CD4-positive, alpha-beta T cell (primary cell): ENCODE results near the gene GPRC5D. TPM values are rescaled to one million over a fixed set of nuclear protein-coding genes. Genes with fewer than 3 reads are reported as not detected.
A peak's percentile ranks its signal among the peaks of the same experiment; 100 is the strongest.

Experiments used
- ATAC-seq: fragments of 200-7000 bp; cut with Tn5 transposase; one replicate; pipeline ENCODE4 v1.10.0; 2022; ENCODE audit warnings: mild to moderate bottlenecking; ENCODE audit not compliant: poor library complexity
- CTCF ChIA-PET: fragments of 350-600 bp; sonication (Branson Sonifier 250); formaldehyde crosslinking; loops from one replicate; lab custom pipeline; 2021; ENCODE audit warnings: antibody characterized with exemption, inconsistent platforms; lab: Charles Lee
- POLR2A ChIA-PET: fragments of 350-600 bp; sonication (Branson Sonifier 250); formaldehyde crosslinking; loops from one replicate; lab custom pipeline; 2021; ENCODE audit warnings: antibody characterized with exemption, inconsistent platforms; lab: Charles Lee
- DNase-seq, 14 experiments: peaks; one replicate each; pipeline ENCODE4 v3.0.0-alpha.2; 2013 to 2020; ENCODE audit warnings: mixed read lengths in 2 of 14
- H3K27ac ChIP-seq, 2 donors: one replicate each; pipeline versions ENCODE4 v1.5.1 to v1.7.0; 2013; ENCODE audit warnings: low read length in 2 of 2, low read depth in 1 of 2, mild to moderate bottlenecking in 1 of 2
- H3K27me3 ChIP-seq, 2 experiments: 1 replicate in 1 of 2; 2 replicates in 1 of 2; pipeline versions ENCODE4 v1.6.1 to v1.7.0; 2013; ENCODE audit warnings: low read length in 2 of 2, control low read depth in 1 of 2, mild to moderate bottlenecking in 1 of 2, moderate library complexity in 1 of 2; ENCODE audit not compliant: insufficient read depth in 2 of 2, control insufficient read depth in 1 of 2
- H3K36me3 ChIP-seq: one replicate; pipeline ENCODE4 v1.6.1; 2013; ENCODE audit warnings: low read length, control low read depth; ENCODE audit not compliant: insufficient read depth
- H3K4me1 ChIP-seq: one replicate; pipeline ENCODE4 v1.6.1; 2013; ENCODE audit warnings: low read length, control low read depth; ENCODE audit not compliant: insufficient read depth
- H3K4me3 ChIP-seq: one replicate; pipeline ENCODE4 v1.5.1; 2013; ENCODE audit warnings: mild to moderate bottlenecking, low read length, moderate library complexity
- H3K9me3 ChIP-seq, 2 experiments: 1 replicate in 1 of 2; 2 replicates in 1 of 2; pipeline versions ENCODE4 v1.6.1 to v1.7.0; 2013; ENCODE audit warnings: low read length in 2 of 2, mild to moderate bottlenecking in 2 of 2, control low read depth in 1 of 2, moderate library complexity in 1 of 2; ENCODE audit not compliant: control insufficient read depth in 1 of 2, insufficient read depth in 1 of 2
- H3K27ac Mint-ChIP-seq: one replicate; pipeline ENCODE4 v1.8.0; 2020; ENCODE audit warnings: mixed read lengths
- H3K27me3 Mint-ChIP-seq: one replicate; pipeline ENCODE4 v1.8.0; 2021; ENCODE audit warnings: mixed read lengths
- H3K36me3 Mint-ChIP-seq: one replicate; pipeline ENCODE4 v1.8.0; 2021; ENCODE audit warnings: low read depth, mixed read lengths
- H3K4me1 Mint-ChIP-seq: one replicate; pipeline ENCODE4 v1.8.0; 2021; ENCODE audit warnings: low read depth, mixed read lengths
- H3K4me3 Mint-ChIP-seq: one replicate; pipeline ENCODE4 v1.8.0; 2020; ENCODE audit warnings: mild to moderate bottlenecking, mixed read lengths
- H3K9me3 Mint-ChIP-seq: one replicate; pipeline ENCODE4 v1.8.0; 2020; ENCODE audit warnings: mixed read lengths
- CTCF ChIP-seq: fragments of 200-600 bp; IDR thresholded peaks from one replicate; pipeline ENCODE4 v1.8.0; 2022; ENCODE audit warnings: antibody characterized with exemption, mild to moderate bottlenecking
- intact Hi-C, 2 experiments: fragments of 100-400 bp; cut with DNase I in 1 of 2; cut with micrococcal nuclease in 1 of 2; formaldehyde crosslinking; loops; one replicate each; pipeline versions ENCODE4 v1.15.1 to v1.9.0; 2023 to 2025; cut with DNase I, micrococcal nuclease
- total RNA-seq, 174 experiments: library from RNA in 2 of 174; stranded (reverse) in 2 of 174; gene quantifications; one replicate each; pipeline ENCODE4 v1.2.3 and lab custom pipeline; 2021 to 2026

GPRC5D gene
- total RNA-seq, 2 experiments from 2014 or later, result not detected

GRCh38 chr12:12929696-12930095 lies 22.3 kb downstream of the GPRC5D start:
- ATAC-seq (no peak), DNase-seq (no peak)
- Mint-ChIP-seq H3K36me3 (no peaks in the 10 kb centered on the region), H3K27me3 (peaks cover 4% of the 10 kb centered on the region), H3K4me3 (no peak overlapping the region), H3K27ac (no peak overlapping the region), H3K4me1 (no peaks in the 10 kb centered on the region), H3K9me3 (no peaks in the 10 kb centered on the region)
- TF ChIP-seq CTCF, result no peak
- no peaks in the 10 kb centered on the region for H3K36me3 ChIP-seq
- peaks cover 0 to 3% of the 10 kb centered on the region in 2 experiments for H3K9me3 ChIP-seq
- no peak overlapping the region for H3K4me3 ChIP-seq
- ChIA-PET POLR2A (no interaction called here), CTCF (no interaction called here)
- no peak overlapping the region for H3K27ac ChIP-seq
- H3K27me3 ChIP-seq, result no peaks in the 10 kb centered on the region
- H3K4me1 ChIP-seq, result no peaks in the 10 kb centered on the region
- intact Hi-C loops, result no loop called here

GRCh38 chr12:12927211-12928079 lies 24.5 kb downstream of the GPRC5D start:
- Mint-ChIP-seq H3K27ac (no peak overlapping the region), H3K27me3 (no peaks in the 10 kb centered on the region), H3K4me1 (no peaks in the 10 kb centered on the region), H3K36me3 (no peaks in the 10 kb centered on the region), H3K9me3 (no peaks in the 10 kb centered on the region), H3K4me3 (peak overlapping the region; percentile 38)
- DNase-seq (peak; percentile 7 to 71 (median 38)), ATAC-seq (peak; percentile 43)
- peaks cover 0 to 3% of the 10 kb centered on the region in 2 experiments for H3K9me3 ChIP-seq
- no peaks in the 10 kb centered on the region for H3K36me3 ChIP-seq
- H3K27ac ChIP-seq, result no peak overlapping the region
- intact Hi-C loops, result no loop called here
- H3K27me3 ChIP-seq, result no peaks in the 10 kb centered on the region
- peak overlapping the region; percentile 27 for H3K4me3 ChIP-seq
- H3K4me1 ChIP-seq, result no peaks in the 10 kb centered on the region
- ChIA-PET POLR2A (no interaction called here), CTCF (no interaction called here)
- no peak for TF ChIP-seq CTCF

- CTCF ChIA-PET, result no interaction called here
Measured at GRCh38 chr12:12926571-12927071, 25.3 kb downstream of the GPRC5D start.

More at GRCh38 chr12:12926571-12927071, 25.3 kb downstream of the GPRC5D start:
- Mint-ChIP-seq H3K36me3 (no peaks in the 10 kb centered on the region), H3K9me3 (no peaks in the 10 kb centered on the region), H3K27ac (no peak overlapping the region), H3K4me1 (no peaks in the 10 kb centered on the region), H3K27me3 (no peaks in the 10 kb centered on the region), H3K4me3 (no peak overlapping the region)
- intact Hi-C loops, result no loop called here
- no peak overlapping the region for H3K27ac ChIP-seq
- H3K4me1 ChIP-seq, result no peaks in the 10 kb centered on the region
- no peaks in the 10 kb centered on the region for H3K27me3 ChIP-seq
- DNase-seq (no peak), ATAC-seq (no peak)
- no peaks in the 10 kb centered on the region for H3K36me3 ChIP-seq
- POLR2A ChIA-PET, result no interaction called here
- TF ChIP-seq CTCF, result no peak
- H3K9me3 ChIP-seq, result peaks cover 0 to 3% of the 10 kb centered on the region in 2 experiments
- no peak overlapping the region for H3K4me3 ChIP-seq
